OCI-LY3 (cell line): ENCODE measurements around the gene SLIRP.

Source experiments
- CTCF ChIP-seq: fragments of 200-600, 300-600 bp; sonication (generic); IDR thresholded peaks from 2 replicates; pipeline ENCODE4 v1.5.1; 2014; ENCODE audit warnings: antibody characterized with exemption, low read length, low read depth
- EZH2phosphoT487 ChIP-seq: fragments of 200-600 bp; shearing (Covaris generic); IDR thresholded peaks from 2 replicates; pipeline ENCODE4 v1.6.1; 2018; ENCODE audit warnings: antibody characterized with exemption, mixed run types, low read depth

- no peak for TF ChIP-seq CTCF
- TF ChIP-seq EZH2phosphoT487, result no peak
These were observed 38.3 kb downstream of the SLIRP start for GRCh38 chr14:77746064-77746702.
